H1 (cell line): ENCODE measurements around the gene CCNI2. TPM values are rescaled to one million over a fixed set of nuclear protein-coding genes. Genes with fewer than 3 reads are reported as not detected.

ENCODE experiments used
- CTCF ChIA-PET: fragments of 300-600 bp; sonication (Branson Sonifier 250); formaldehyde crosslinking; loops from one replicate; lab custom pipeline; 2021; ENCODE audit not compliant: partially characterized antibody; lab: Charles Lee
- POLR2A ChIA-PET: fragments of 300-600 bp; sonication (Branson Sonifier 250); formaldehyde crosslinking; loops from one replicate; lab custom pipeline; 2021; ENCODE audit warnings: inconsistent platforms; ENCODE audit not compliant: partially characterized antibody; lab: Charles Lee
- DNase-seq, 2 experiments: peaks; one replicate each; pipeline versions ENCODE4 v3.0.0 to v3.0.0-alpha.2; 2010 to 2022; ENCODE audit warnings: low spot score in 2 of 2, low read depth in 1 of 2, mixed read lengths in 1 of 2
- FAIRE-seq: peaks from 2 replicates; lab custom pipeline; 2011; peaks lifted over from hg19 to GRCh38; lab: Jason Lieb, UNC
- H2AFZ ChIP-seq: 2 replicates; pipeline ENCODE4 v1.8.1; 2012; ENCODE audit warnings: low read length, inconsistent platforms
- H2AK5ac ChIP-seq: 2 replicates; pipeline ENCODE4 v1.6.1; 2013; ENCODE audit warnings: low read depth, low read length
- H2BK120ac ChIP-seq: replicated peaks from 2 replicates; pipeline ENCODE3; 2013; ENCODE audit warnings: low read depth, low read length, inconsistent platforms
- H2BK12ac ChIP-seq: 2 replicates; pipeline ENCODE4 v1.6.1; 2013; ENCODE audit warnings: low read depth, low read length
- H2BK15ac ChIP-seq: 2 replicates; pipeline ENCODE4 v1.6.1; 2013; ENCODE audit warnings: low read length
- H2BK20ac ChIP-seq: 2 replicates; pipeline ENCODE4 v1.6.1; 2013; ENCODE audit warnings: low read length
- H2BK5ac ChIP-seq: 2 replicates; pipeline ENCODE4 v1.6.1; 2013; ENCODE audit warnings: low read depth, low read length
- H3K14ac ChIP-seq: 2 replicates; pipeline ENCODE4 v1.6.1; 2013; ENCODE audit warnings: inconsistent platforms; ENCODE audit not compliant: insufficient read length
- H3K18ac ChIP-seq: 2 replicates; pipeline ENCODE4 v1.6.1; 2013; ENCODE audit warnings: low read length; ENCODE audit errors: extremely low read depth
- H3K23ac ChIP-seq: 2 replicates; pipeline ENCODE4 v1.6.1; 2013; ENCODE audit warnings: inconsistent platforms; ENCODE audit not compliant: insufficient read length
- H3K23me2 ChIP-seq: 2 replicates; pipeline ENCODE4 v1.6.1; 2013; ENCODE audit warnings: low read depth, low read length
- H3K27ac ChIP-seq: 2 replicates; pipeline ENCODE4 v1.6.1; 2011; ENCODE audit warnings: low read depth, low read length, inconsistent platforms
- H3K27me3 ChIP-seq, 4 experiments: replicated peaks in 1 of 4; 1 replicate in 1 of 4; 2 replicates in 3 of 4; pipeline versions ENCODE4 v1.6.1 to v1.8.1; 2011 to 2013; ENCODE audit warnings: low read length in 3 of 4, mild to moderate bottlenecking in 3 of 4, inconsistent platforms in 2 of 4, mixed read lengths in 2 of 4, moderate library complexity in 1 of 4; ENCODE audit not compliant: control insufficient read depth in 3 of 4, insufficient read depth in 3 of 4; ENCODE audit errors: extremely low read depth in 1 of 4
- H3K36me3 ChIP-seq, 4 experiments: 2 replicates each; pipeline versions ENCODE4 v1.6.1 to v1.8.1; 2011 to 2013; ENCODE audit warnings: mild to moderate bottlenecking in 4 of 4, low read length in 3 of 4, moderate library complexity in 2 of 4, control low read depth in 1 of 4, inconsistent platforms in 1 of 4; ENCODE audit not compliant: insufficient read depth in 4 of 4, control insufficient read depth in 2 of 4
- H3K4ac ChIP-seq: replicated peaks from 2 replicates; pipeline ENCODE3; 2013; ENCODE audit warnings: low read length, low read depth, mixed read lengths, inconsistent platforms; ENCODE audit not compliant: insufficient read length
- H3K4me1 ChIP-seq, 4 experiments: replicated peaks in 1 of 4; 1 replicate in 1 of 4; 2 replicates in 3 of 4; pipeline versions ENCODE4 v1.6.1 to v1.8.1; 2011 to 2013; ENCODE audit warnings: low read length in 3 of 4, inconsistent platforms in 2 of 4, mixed read lengths in 1 of 4; ENCODE audit not compliant: insufficient read depth in 4 of 4, control insufficient read depth in 3 of 4
- H3K4me2 ChIP-seq, 2 experiments: 2 replicates each; pipeline versions ENCODE4 v1.6.1 to v1.8.1; 2011 to 2013; ENCODE audit warnings: low read depth in 2 of 2, low read length in 2 of 2, control low read depth in 1 of 2, inconsistent platforms in 1 of 2, mild to moderate bottlenecking in 1 of 2; ENCODE audit not compliant: insufficient read depth in 1 of 2
- H3K4me3 ChIP-seq, 4 experiments: fragments of 200-600, 300-600 bp in 1 of 4; sonication (generic), shearing (Covaris generic), sonication (Bioruptor Twin) in 1 of 4; 2 replicates each; pipeline versions ENCODE4 v1.5.1 to v1.8.1; 2011 to 2016; ENCODE audit warnings: low read length in 4 of 4, low read depth in 3 of 4, control low read depth in 2 of 4, inconsistent platforms in 2 of 4, mild to moderate bottlenecking in 2 of 4, mixed read lengths in 1 of 4, moderate library complexity in 1 of 4; ENCODE audit not compliant: insufficient read depth in 2 of 4; ENCODE audit errors: extremely low read depth in 1 of 4
- H3K56ac ChIP-seq: replicated peaks from 2 replicates; pipeline ENCODE3; 2013; ENCODE audit warnings: low read depth, mild to moderate bottlenecking, mixed read lengths, low read length, inconsistent platforms; ENCODE audit not compliant: insufficient read length
- H3K79me1 ChIP-seq: 2 replicates; pipeline ENCODE4 v1.6.1; 2013; ENCODE audit warnings: low read depth, low read length, control low read depth
- H3K79me2 ChIP-seq, 2 experiments: 2 replicates each; pipeline versions ENCODE4 v1.6.1 to v1.8.1; 2012 to 2013; ENCODE audit warnings: low read length in 2 of 2, mild to moderate bottlenecking in 2 of 2, inconsistent platforms in 1 of 2; ENCODE audit not compliant: insufficient read depth in 2 of 2, control insufficient read depth in 1 of 2
- H3K9ac ChIP-seq, 4 experiments: replicated peaks in 1 of 4; 1 replicate in 1 of 4; 2 replicates in 3 of 4; pipeline versions ENCODE4 v1.6.1 to v1.8.1; 2011 to 2013; ENCODE audit warnings: low read depth in 3 of 4, low read length in 3 of 4, control low read depth in 2 of 4, mild to moderate bottlenecking in 2 of 4, moderate library complexity in 2 of 4, inconsistent platforms in 1 of 4; ENCODE audit errors: extremely low read depth in 1 of 4
- H3K9me3 ChIP-seq, 2 experiments: 2 replicates each; pipeline versions ENCODE4 v1.6.1 to v1.8.1; 2012 to 2013; ENCODE audit warnings: mild to moderate bottlenecking in 2 of 2, moderate library complexity in 2 of 2, control low read depth in 1 of 2, inconsistent platforms in 1 of 2, low read depth in 1 of 2, low read length in 1 of 2, mixed read lengths in 1 of 2; ENCODE audit not compliant: insufficient read depth in 2 of 2
- H4K20me1 ChIP-seq, 2 experiments: replicated peaks in 1 of 2; 2 replicates each; pipeline versions ENCODE3 to v1.8.1; 2011 to 2013; ENCODE audit warnings: inconsistent platforms in 2 of 2, low read length in 2 of 2, mild to moderate bottlenecking in 1 of 2; ENCODE audit not compliant: insufficient read depth in 2 of 2, control insufficient read depth in 1 of 2
- H4K5ac ChIP-seq: 2 replicates; pipeline ENCODE4 v1.6.1; 2013; ENCODE audit warnings: low read length, low read depth, mixed read lengths, inconsistent platforms; ENCODE audit not compliant: insufficient read length
- H4K8ac ChIP-seq: 2 replicates; pipeline ENCODE4 v1.8.0; 2013; ENCODE audit warnings: mild to moderate bottlenecking, moderate library complexity, low read length, inconsistent platforms; ENCODE audit not compliant: insufficient read depth; ENCODE audit errors: extremely low read depth
- H4K91ac ChIP-seq: replicated peaks from 2 replicates; pipeline ENCODE3; 2013; ENCODE audit warnings: low read length, mixed read lengths, inconsistent platforms; ENCODE audit not compliant: insufficient read length
- JUND ChIP-seq: IDR thresholded peaks from 2 replicates; pipeline ENCODE4 v1.6.1; 2011; ENCODE audit warnings: mild to moderate bottlenecking, improper control_type of control experiment, low read length
- POLR2A ChIP-seq, 2 experiments: IDR thresholded peaks; 1 replicate in 1 of 2; 2 replicates in 1 of 2; pipeline ENCODE4 v1.6.1; 2011; ENCODE audit warnings: low read depth in 2 of 2, low read length in 2 of 2, mild to moderate bottlenecking in 2 of 2; ENCODE audit errors: control extremely low read depth in 1 of 2
- RAD21 ChIP-seq, 2 experiments: IDR thresholded peaks in 1 of 2; conservative IDR thresholded peaks in 1 of 2; 2 replicates each; pipeline ENCODE4 v1.6.1; 2011; ENCODE audit warnings: low read depth in 2 of 2, low read length in 2 of 2, improper control_type of control experiment in 1 of 2, inconsistent platforms in 1 of 2, mild to moderate bottlenecking in 1 of 2, moderate library complexity in 1 of 2
- RXRA ChIP-seq: IDR thresholded peaks from 2 replicates; pipeline ENCODE4 v1.6.1; 2011; ENCODE audit warnings: low read depth, mild to moderate bottlenecking, low read length, moderate library complexity; ENCODE audit not compliant: insufficient read depth
- TBP ChIP-seq: IDR thresholded peaks from 2 replicates; pipeline ENCODE4 v1.6.1; 2011; ENCODE audit warnings: low read depth, low read length, improper control_type of control experiment
- TEAD4 ChIP-seq: IDR thresholded peaks from 2 replicates; pipeline ENCODE4 v1.6.1; 2012; ENCODE audit warnings: low read depth, low read length, inconsistent platforms, mixed read lengths
- WGBS, 2 experiments: shearing (Covaris generic) in 1 of 2; methylation state at CpG; one replicate each; pipeline versions ENCODE4 v1.1.6 to v1.1.7; 2013 to 2015; ENCODE audit warnings: low lambda C conversion rate in 2 of 2, mixed read lengths in 2 of 2, inconsistent platforms in 1 of 2, low coverage in 1 of 2, missing lambda C conversion rate in 1 of 2; ENCODE audit not compliant: insufficient replicate concordance in 2 of 2, insufficient coverage in 1 of 2, insufficient read length in 1 of 2; ENCODE audit errors: extremely low coverage in 1 of 2, missing lambda C conversion rate in 1 of 2; 5-methylcytosine and 5-hydroxymethylcytosine counted together
- polyA plus RNA-seq, 7 experiments: library from polyadenylated mRNA; depleted of rRNA in 3 of 7; stranded (reverse) in 5 of 7; unstranded in 2 of 7; fragments of >200 nt in 5 of 7; fragments of 200-250 nt in 2 of 7; gene quantifications; 1 replicate in 5 of 7; 2 replicates in 1 of 7; 4 replicates in 1 of 7; pipeline versions ENCODE4 v1.2.1 to v1.2.3, GENCODE V29; 2011 to 2013; ENCODE audit warnings: missing spikeins in 2 of 7, mixed read lengths in 2 of 7
- total RNA-seq: library from RNA; stranded (reverse); fragmentation: NEBNext Ultra II Directional; extraction: Animal tissue kit (Norgen Biotek cat#: 25700); gene quantifications from 2 replicates; pipeline ENCODE4 v1.2.1, GENCODE V29; 2021

The CCNI2 gene
- total and polyA plus RNA-seq, 2 of the 8 experiments (the other 6 are each of a cell fraction or from before 2014, with no cell fraction given): 1.3 to 1.4 TPM

- Histone ChIP-seq H2BK20ac (no peak overlapping the region), H4K20me1 (peaks cover 0 to 12% of the 10 kb centered on the region in 2 experiments), H2BK120ac (no peak overlapping the region), H3K4me2 (no peak overlapping the region), H3K18ac (no peak overlapping the region), H4K8ac (no peak overlapping the region; the same call in 1 of the 2 replicates), H3K79me1 (peaks cover 4% of the 10 kb centered on the region), H3K23me2 (no peaks in the 10 kb centered on the region), H2BK12ac (no peak overlapping the region), H2AFZ (no peak overlapping the region), H3K27me3 (no peaks in the 10 kb centered on the region), H2BK15ac (no peak overlapping the region), H4K5ac (no peak overlapping the region), H3K56ac (no peak overlapping the region), H3K36me3 (peaks cover 0 to 3% (median 0%) of the 10 kb centered on the region in 4 experiments; a peak in 3 of 8 replicates), H3K27ac (no peak overlapping the region), H4K91ac (no peak overlapping the region), H3K4ac (no peak overlapping the region), H2BK5ac (no peak overlapping the region), H3K4me1 (no peaks in the 10 kb centered on the region), H3K9me3 (no peaks in the 10 kb centered on the region), H3K14ac (no peak overlapping the region), H3K23ac (no peak overlapping the region), H3K4me3 (no peak overlapping the region), H2AK5ac (no peak overlapping the region), H3K9ac (no peak overlapping the region), H3K79me2 (no peaks in the 10 kb centered on the region)
- 89% methylated on average over 7 of the region's 7 CpGs; no CpG with 5 or more reads in 1 of the 2 experiments for WGBS, 2 experiments
- DNase-seq: no peak
- FAIRE-seq: no peak
- CTCF ChIA-PET: interaction anchor here (2.1 to 8.0 kb wide), 4 partner anchors 9 to 56 kb away, joined by 6 to 60 read pairs (median 14); partner anchors contain the start of genes CCNI2 and SEPTIN8
- TF ChIP-seq RAD21 (IDR thresholded peaks at IDR 0.05 in 1 of 2, conservative IDR thresholded peaks at IDR 0.05 in 1 of 2; ENCODE audit: low read depth in 2 of 2, low read length in 2 of 2): no peak
- no peak for TF ChIP-seq RXRA
- no peak for TF ChIP-seq TEAD4
- TF ChIP-seq TBP: no peak
- no peak for TF ChIP-seq POLR2A (IDR thresholded peaks at IDR 0.05; ENCODE audit: control extremely low read depth in 1 of 2, low read depth in 2 of 2, low read length in 2 of 2)
- TF ChIP-seq JUND: no peak
- POLR2A ChIA-PET: interaction anchor here (1.2 kb wide), 2 partner anchors 10 kb away, joined by 3 to 4 read pairs; no protein-coding TSS in a partner anchor
These were observed 17.5 kb downstream of the CCNI2 start for GRCh38 chr5:132764671-132765238.
